HTERT RPE-1 (cell line): ENCODE data around the gene OTULINL.

Experiments
- in situ Hi-C: fragments of 300-500 bp; cut with MboI; formaldehyde crosslinking; loops from 4 replicates; pipeline ENCODE4 v1.14.3; 2020; ENCODE audit warnings: low sequenced_read_pairs

OTULINL gene

GRCh38 chr5:14599476-14600127 lies 18.0 kb downstream of the OTULINL start:
- in situ Hi-C loops: no loop called here

DNA sequence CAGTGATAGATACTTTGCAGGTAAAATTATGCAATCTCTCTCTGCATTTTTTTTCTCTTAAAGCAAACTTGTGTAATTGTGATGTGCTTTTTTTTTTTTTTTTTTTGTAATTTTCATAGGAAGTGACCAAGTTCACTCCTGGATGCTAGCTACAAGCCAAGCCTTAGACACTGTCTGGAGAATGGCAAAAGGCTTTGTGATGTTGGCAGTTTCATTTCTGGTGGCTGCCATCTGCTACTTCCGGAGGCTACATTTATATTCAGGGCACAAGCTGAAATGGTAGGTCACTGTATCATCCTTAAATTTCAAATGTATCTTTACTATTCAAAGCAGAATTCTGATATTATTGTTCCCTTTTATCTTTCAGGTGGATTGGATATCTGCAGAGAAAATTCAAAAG lies 19.3 kb downstream of the OTULINL start:
- in situ Hi-C loops: no loop called here

GRCh38 chr5:14603141-14603540 lies 21.5 kb downstream of the OTULINL start:
- in situ Hi-C loops: no loop called here

DNA sequence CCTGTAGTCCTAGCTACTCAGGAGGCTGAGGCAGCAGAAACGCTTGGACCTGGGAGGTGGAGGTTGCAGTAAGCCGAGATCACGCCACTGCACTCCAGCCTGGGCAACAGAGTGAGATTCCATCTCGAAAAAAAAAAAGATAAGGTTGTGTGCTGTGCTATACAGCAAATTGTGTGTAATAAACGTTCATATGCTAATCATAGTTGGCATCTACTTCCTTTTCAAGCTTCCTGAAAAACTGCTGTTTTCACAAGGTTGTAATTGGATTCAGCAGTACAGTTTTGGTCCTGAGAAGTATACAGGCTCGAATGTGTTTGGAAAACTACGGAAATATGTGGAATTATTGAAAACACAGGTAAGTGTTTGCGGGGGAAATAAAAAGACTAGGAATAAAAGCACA lies 25.5 kb downstream of the OTULINL start:
- in situ Hi-C loops: no loop called here

- in situ Hi-C loops: no loop called here
Observed at GRCh38 chr5:14608169-14608568, 26.6 kb downstream of the OTULINL start.

GRCh38 chr5:14611737-14612136 lies 30.1 kb downstream of the OTULINL start:
- in situ Hi-C loops: no loop called here

- in situ Hi-C loops: no loop called here
Observed at GRCh38 chr5:14614490-14614889, 32.9 kb downstream of the OTULINL start.

GRCh38 chr5:14615365-14615764 lies 33.8 kb downstream of the OTULINL start:
- in situ Hi-C loops: no loop called here

DNA sequence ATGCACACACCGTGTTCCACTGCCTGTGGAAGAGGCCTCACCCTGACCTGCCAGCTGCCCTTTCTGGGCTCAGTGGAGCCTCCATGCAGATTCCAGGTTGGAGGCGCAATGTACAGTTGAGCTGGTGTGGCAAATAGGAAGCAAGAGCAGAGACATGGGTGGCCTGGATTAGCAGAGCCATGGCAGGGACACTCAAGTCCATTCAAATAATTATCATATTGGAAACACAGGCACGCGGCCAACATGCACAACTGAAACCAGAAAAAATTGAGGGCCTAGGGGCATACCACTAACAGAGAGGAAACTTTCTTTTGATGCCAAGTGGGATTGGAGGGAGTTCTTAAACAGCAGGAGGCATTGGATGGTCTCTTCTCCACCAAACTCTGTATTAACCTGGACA lies 35.8 kb downstream of the OTULINL start:
- in situ Hi-C loops: no loop called here

GRCh38 chr5:14627270-14627669 lies 45.7 kb downstream of the OTULINL start:
- in situ Hi-C loops: no loop called here

DNA sequence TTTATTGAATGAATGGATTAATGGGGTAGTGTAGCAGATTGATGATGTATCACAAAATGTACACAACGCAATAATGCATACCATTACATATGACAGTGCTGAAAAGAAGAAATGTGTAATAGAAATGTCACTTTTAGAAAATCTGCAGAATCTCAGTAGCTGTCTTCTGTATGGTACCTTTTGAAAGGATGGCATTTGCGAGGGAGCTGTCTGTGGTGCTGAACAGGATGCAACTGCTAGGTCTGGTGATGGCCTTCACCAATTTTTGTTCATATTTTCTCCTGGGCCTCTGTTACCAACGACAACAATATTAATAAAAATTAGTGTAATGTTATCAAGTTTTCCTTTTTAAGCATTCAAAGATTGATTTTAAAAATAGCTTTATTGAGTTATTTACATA lies 46.8 kb downstream of the OTULINL start:
- in situ Hi-C loops: no loop called here

GRCh38 chr5:14630671-14631070 lies 49.1 kb downstream of the OTULINL start:
- in situ Hi-C loops: no loop called here

GRCh38 chr5:14635656-14636055 lies 54.1 kb downstream of the OTULINL start:
- in situ Hi-C loops: no loop called here

GRCh38 chr5:14640765-14641164 lies 59.2 kb downstream of the OTULINL start:
- in situ Hi-C loops: no loop called here

- in situ Hi-C loops: no loop called here
Observed at GRCh38 chr5:14644623-14645237, 63.1 kb downstream of the OTULINL start.

GRCh38 chr5:14650052-14650451 lies 68.5 kb downstream of the OTULINL start:
- in situ Hi-C loops: no loop called here

GRCh38 chr5:14655146-14655741 lies 73.7 kb downstream of the OTULINL start:
- in situ Hi-C loops: no loop called here

GRCh38 chr5:14656898-14657297 lies 75.3 kb downstream of the OTULINL start:
- in situ Hi-C loops: no loop called here

- in situ Hi-C loops: no loop called here
Observed at GRCh38 chr5:14659821-14660607, 78.4 kb downstream of the OTULINL start.

DNA sequence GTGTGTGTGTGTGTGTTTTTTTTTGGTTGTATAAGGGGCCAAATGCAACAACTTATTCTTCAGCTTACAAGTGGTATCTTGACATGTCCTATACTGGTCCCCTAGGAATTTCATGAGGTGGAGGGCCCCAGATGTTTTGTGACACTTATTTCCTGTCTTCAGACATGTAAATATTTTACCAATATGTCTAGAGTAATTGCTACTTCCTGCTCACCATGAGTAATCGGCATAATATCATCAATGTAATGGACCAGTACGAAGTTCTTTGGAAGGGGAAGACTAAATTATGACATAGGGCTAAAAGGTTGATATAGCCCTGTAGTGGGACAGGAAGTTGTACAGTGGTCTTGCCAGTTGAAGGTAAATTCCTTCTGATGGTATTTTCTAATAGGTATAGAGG lies 79.2 kb downstream of the OTULINL start:
- in situ Hi-C loops: no loop called here
